Osteoblast (primary cell): ENCODE results near the gene SPIB. TPM values are rescaled to one million over a fixed set of nuclear protein-coding genes. Genes with fewer than 3 reads are reported as not detected.
A peak's percentile ranks its signal among the peaks of the same experiment; 100 is the strongest.

Source experiments
- DNase-seq: peaks from one replicate; pipeline ENCODE4 v3.0.0; 2011; ENCODE audit warnings: low spot score, mixed read lengths; ENCODE audit not compliant: insufficient read length; ENCODE audit errors: missing footprints
- H2AFZ ChIP-seq: 2 replicates; pipeline ENCODE4 v1.6.0; 2011; ENCODE audit warnings: mild to moderate bottlenecking, low read length
- H3K27ac ChIP-seq: 2 replicates; pipeline ENCODE4 v1.5.1; 2011; ENCODE audit warnings: mild to moderate bottlenecking, low read depth, low read length, moderate library complexity
- H3K27me3 ChIP-seq: 2 replicates; pipeline ENCODE4 v1.6.0; 2012; ENCODE audit warnings: mild to moderate bottlenecking, control low read depth, inconsistent platforms, low read length, moderate library complexity; ENCODE audit not compliant: insufficient read depth
- H3K36me3 ChIP-seq: 2 replicates; pipeline ENCODE4 v1.5.1; 2011; ENCODE audit warnings: mild to moderate bottlenecking, low read length, control low read depth, moderate library complexity; ENCODE audit not compliant: insufficient read depth
- H3K4me1 ChIP-seq: 2 replicates; pipeline ENCODE4 v1.5.1; 2011; ENCODE audit warnings: mild to moderate bottlenecking, low read length, control low read depth, moderate library complexity; ENCODE audit not compliant: insufficient read depth
- H3K4me2 ChIP-seq: 2 replicates; pipeline ENCODE4 v1.6.0; 2011; ENCODE audit warnings: mild to moderate bottlenecking, low read length; ENCODE audit not compliant: insufficient read depth
- H3K4me3 ChIP-seq: fragments of 200-600 bp; sonication (generic); 3 replicates; pipeline ENCODE4 v1.5.1; 2012; ENCODE audit warnings: mild to moderate bottlenecking, low read length, inconsistent platforms; ENCODE audit not compliant: insufficient read depth
- H3K79me2 ChIP-seq: 2 replicates; pipeline ENCODE4 v1.6.0; 2012; ENCODE audit warnings: mild to moderate bottlenecking, low read length, control low read depth, inconsistent platforms; ENCODE audit not compliant: insufficient read depth
- H3K9me3 ChIP-seq: 2 replicates; pipeline ENCODE4 v1.5.1; 2011; ENCODE audit warnings: low read depth, low read length, control low read depth
- H4K20me1 ChIP-seq: 2 replicates; pipeline ENCODE4 v1.6.0; 2012; ENCODE audit warnings: mild to moderate bottlenecking, low read length, control low read depth; ENCODE audit not compliant: insufficient read depth
- CTCF ChIP-seq: IDR thresholded peaks from 2 replicates; pipeline ENCODE4 v1.5.1; 2011; ENCODE audit warnings: mild to moderate bottlenecking, low read depth, low read length, moderate library complexity; ENCODE audit errors: extremely low read depth
- total RNA-seq: library from RNA; depleted of rRNA; stranded (reverse); fragments of >200 nt; gene quantifications from 2 replicates; pipeline ENCODE4 v1.2.3, GENCODE V29; 2012

SPIB gene
- total RNA-seq, 1 donor = 0.36 TPM

GRCh38 chr19:50451223-50451534 is 32.4 kb downstream of the SPIB start:
- H3K36me3 ChIP-seq = no peaks in the 10 kb centered on the region
- H3K4me2 ChIP-seq = no peak overlapping the region
- no peaks in the 10 kb centered on the region for H3K9me3 ChIP-seq
- no peak for DNase-seq
- no peak overlapping the region for H2AFZ ChIP-seq
- peaks cover 4% of the 10 kb centered on the region for H3K27me3 ChIP-seq
- no peaks in the 10 kb centered on the region for H3K4me1 ChIP-seq
- H3K4me3 ChIP-seq = no peak overlapping the region
- TF ChIP-seq CTCF = no peak
- H3K79me2 ChIP-seq = no peaks in the 10 kb centered on the region
- no peak overlapping the region for H3K27ac ChIP-seq
- no peaks in the 10 kb centered on the region for H4K20me1 ChIP-seq

- no peak overlapping the region for H3K4me2 ChIP-seq
- H3K36me3 ChIP-seq = no peaks in the 10 kb centered on the region
- peaks cover 15% of the 10 kb centered on the region for H3K27me3 ChIP-seq
- no peaks in the 10 kb centered on the region for H3K79me2 ChIP-seq
- no peak overlapping the region for H3K4me3 ChIP-seq
- peak; percentile 19 for DNase-seq
- H3K4me1 ChIP-seq = no peaks in the 10 kb centered on the region
- H4K20me1 ChIP-seq = no peaks in the 10 kb centered on the region
- H3K9me3 ChIP-seq = no peaks in the 10 kb centered on the region
- TF ChIP-seq CTCF = no peak
- no peak overlapping the region for H2AFZ ChIP-seq
- no peak overlapping the region for H3K27ac ChIP-seq
Measured at GRCh38 chr19:50453243-50453642, 34.5 kb downstream of the SPIB start.

- H3K27ac ChIP-seq = no peak overlapping the region
- TF ChIP-seq CTCF = no peak
- no peaks in the 10 kb centered on the region for H4K20me1 ChIP-seq
- H3K9me3 ChIP-seq = no peaks in the 10 kb centered on the region
- no peaks in the 10 kb centered on the region for H3K36me3 ChIP-seq
- no peak overlapping the region for H3K4me2 ChIP-seq
- H2AFZ ChIP-seq = no peak overlapping the region
- H3K4me3 ChIP-seq = no peak overlapping the region
- no peak for DNase-seq
- no peaks in the 10 kb centered on the region for H3K79me2 ChIP-seq
- H3K27me3 ChIP-seq = peaks cover 18% of the 10 kb centered on the region
- peaks cover 8% of the 10 kb centered on the region for H3K4me1 ChIP-seq
Measured at GRCh38 chr19:50455992-50456391, 37.3 kb downstream of the SPIB start.

GRCh38 chr19:50457300-50457699 is 38.6 kb downstream of the SPIB start:
- H3K27ac ChIP-seq = no peak overlapping the region
- H3K36me3 ChIP-seq = no peaks in the 10 kb centered on the region
- peaks cover 13% of the 10 kb centered on the region for H3K27me3 ChIP-seq
- peaks cover 8% of the 10 kb centered on the region for H3K4me1 ChIP-seq
- no peaks in the 10 kb centered on the region for H3K9me3 ChIP-seq
- no peak for TF ChIP-seq CTCF
- H3K4me3 ChIP-seq = no peak overlapping the region
- no peaks in the 10 kb centered on the region for H3K79me2 ChIP-seq
- H3K4me2 ChIP-seq = no peak overlapping the region
- no peak overlapping the region for H2AFZ ChIP-seq
- peak; percentile 72 for DNase-seq
- H4K20me1 ChIP-seq = no peaks in the 10 kb centered on the region
